ENCODE results near the gene RRP9.

RRP9 gene

DNA sequence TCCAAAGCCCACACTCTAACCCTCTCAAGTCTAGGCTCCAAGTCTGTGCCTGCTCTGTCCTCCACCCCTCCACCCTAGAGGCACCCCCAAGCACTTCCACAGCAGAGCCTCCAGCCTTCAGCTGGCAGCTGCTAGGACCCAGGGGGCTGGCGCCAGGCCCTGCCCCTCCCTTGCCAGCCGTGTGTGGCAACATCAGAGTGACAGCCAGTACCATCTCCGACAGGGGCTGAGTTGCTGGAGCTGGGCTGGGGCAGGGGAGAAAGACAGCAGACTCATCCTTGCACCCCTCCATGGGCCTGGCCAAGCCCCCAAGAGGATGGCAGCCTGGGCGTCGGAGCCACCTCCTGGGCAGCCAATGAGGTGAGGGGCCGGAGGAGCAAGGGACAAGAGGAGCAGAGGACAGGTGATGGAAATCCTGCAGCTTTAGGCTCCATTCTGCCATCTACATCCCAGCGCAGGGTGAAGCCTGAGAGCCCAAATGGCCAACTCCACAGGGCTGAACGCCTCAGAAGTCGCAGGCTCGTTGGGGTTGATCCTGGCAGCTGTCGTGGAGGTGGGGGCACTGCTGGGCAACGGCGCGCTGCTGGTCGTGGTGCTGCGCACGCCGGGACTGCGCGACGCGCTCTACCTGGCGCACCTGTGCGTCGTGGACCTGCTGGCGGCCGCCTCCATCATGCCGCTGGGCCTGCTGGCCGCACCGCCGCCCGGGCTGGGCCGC is 13.6 kb upstream of the RRP9 start, which contains the start of gene GPR62:
Gene GPR62 (plus strand): TSS at position 207 of the 718 bp plus-strand sequence. CDS start 272 bp downstream, at position 479.
- DNase-seq = no peak

- no peak for DNase-seq
Observed at GRCh38 chr3:51954713-51955112, 13.0 kb upstream of the RRP9 start.

- no peak for DNase-seq
Observed at GRCh38 chr3:51954105-51954504, 12.4 kb upstream of the RRP9 start.

DNA sequence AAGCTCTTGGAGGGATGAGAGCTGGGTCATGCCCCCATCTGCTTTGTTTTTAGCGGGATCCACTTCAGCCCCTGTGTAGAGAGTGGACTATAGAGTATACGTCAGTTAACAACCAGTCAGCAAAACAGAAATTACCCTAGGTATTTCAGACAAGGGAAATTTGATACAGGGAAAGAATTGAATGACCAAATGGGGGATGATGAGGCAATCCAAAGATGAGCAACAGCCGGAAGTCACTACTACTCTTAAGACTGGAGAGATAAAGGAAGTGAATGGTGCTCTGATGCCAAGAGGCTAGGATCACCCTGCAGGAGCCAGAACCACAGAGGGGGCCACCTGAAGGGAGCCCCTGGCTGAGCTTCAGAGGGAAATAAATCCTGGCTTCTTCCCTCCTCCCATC is 11.7 kb upstream of the RRP9 start:
- no peak for DNase-seq

- no peak for DNase-seq
Observed at GRCh38 chr3:51950899-51951298, 9.2 kb upstream of the RRP9 start.

DNA sequence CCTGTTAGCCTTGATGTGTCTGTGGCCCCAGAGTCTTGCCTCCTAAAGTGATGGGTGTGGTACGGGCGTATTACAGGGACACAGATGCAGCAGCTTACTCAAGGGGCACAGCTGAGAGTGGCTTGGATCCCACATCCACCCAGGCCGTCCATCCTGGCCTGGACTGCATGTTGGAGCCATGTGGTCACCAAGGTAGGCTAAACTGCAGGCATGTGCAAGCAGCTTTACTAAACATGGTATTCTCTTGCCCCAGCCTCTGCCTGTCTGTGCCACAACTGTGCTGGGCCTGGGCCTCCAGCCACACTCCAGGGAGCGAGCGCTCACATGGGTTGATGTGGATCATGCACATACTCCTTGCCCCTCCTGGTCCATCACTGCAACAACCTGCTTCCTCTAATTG is 7.4 kb upstream of the RRP9 start:
- no peak for DNase-seq

DNA sequence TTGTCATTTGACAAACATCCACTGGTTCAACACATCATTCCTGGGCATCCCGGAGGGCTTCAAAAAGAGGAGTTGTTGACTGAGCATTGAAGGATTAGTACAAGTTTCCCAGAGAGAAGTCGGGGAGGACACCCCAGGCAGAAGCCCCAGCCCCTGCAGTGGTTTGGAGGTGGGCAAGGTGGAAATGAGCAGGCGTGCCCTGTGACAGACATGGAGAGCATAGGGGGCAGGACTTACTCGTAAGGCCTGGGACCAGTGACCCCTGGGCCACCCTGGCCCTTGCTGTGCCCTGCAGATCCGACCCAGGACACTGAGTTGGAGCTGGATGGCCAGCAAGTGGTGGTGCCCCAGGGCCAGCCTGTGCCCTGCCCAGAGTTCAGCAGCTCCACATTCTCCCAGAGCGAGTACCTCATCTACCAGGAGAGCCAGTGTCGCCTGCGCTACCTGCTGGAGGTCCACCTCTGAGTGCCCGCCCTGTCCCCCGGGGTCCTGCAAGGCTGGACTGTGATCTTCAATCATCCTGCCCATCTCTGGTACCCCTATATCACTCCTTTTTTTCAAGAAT is 6.4 kb upstream of the RRP9 start:
- no peak for DNase-seq

DNA sequence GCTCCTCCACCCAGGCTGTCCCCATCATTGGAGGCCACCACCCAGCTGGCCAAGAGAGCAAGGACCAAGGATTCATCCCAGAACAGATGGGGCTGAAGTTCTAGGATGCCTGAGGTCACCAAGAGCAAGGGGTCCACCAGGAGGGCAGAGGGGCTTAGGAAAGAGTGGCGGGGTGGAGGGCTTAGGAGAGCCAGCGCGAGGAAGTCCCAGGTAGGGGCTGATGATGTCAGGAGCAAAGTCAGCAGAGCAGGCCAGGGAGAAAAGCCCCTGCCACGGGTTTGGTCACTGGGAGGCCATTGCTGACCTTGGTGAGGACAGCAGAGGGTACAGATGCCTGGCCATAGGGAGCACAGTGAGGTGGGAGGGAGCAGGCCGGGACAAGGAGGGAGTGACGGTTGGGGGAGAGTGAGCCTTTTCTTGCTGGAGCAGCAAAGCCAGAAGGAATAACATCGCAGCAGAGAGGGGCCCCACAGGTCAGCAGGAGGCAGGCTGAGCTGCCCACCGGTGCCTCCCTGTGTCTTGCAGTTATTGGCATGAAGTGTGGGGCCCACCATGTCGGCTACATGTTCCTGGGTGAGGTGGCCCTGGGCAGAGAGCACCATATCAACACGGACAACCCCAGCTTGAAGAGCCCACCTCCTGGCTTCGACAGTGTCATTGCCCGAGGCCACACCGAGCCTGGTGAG is 5.7 kb upstream of the RRP9 start:
- DNase-seq = no peak

GRCh38 chr3:51946796-51947195 is 5.1 kb upstream of the RRP9 start:
- no peak for DNase-seq

GRCh38 chr3:51945926-51946705 is 4.4 kb upstream of the RRP9 start:
- no peak for DNase-seq

GRCh38 chr3:51945031-51945840 is 3.5 kb upstream of the RRP9 start:
- DNase-seq = no peak

GRCh38 chr3:51944451-51945021 is 2.8 kb upstream of the RRP9 start:
- DNase-seq = no peak

DNA sequence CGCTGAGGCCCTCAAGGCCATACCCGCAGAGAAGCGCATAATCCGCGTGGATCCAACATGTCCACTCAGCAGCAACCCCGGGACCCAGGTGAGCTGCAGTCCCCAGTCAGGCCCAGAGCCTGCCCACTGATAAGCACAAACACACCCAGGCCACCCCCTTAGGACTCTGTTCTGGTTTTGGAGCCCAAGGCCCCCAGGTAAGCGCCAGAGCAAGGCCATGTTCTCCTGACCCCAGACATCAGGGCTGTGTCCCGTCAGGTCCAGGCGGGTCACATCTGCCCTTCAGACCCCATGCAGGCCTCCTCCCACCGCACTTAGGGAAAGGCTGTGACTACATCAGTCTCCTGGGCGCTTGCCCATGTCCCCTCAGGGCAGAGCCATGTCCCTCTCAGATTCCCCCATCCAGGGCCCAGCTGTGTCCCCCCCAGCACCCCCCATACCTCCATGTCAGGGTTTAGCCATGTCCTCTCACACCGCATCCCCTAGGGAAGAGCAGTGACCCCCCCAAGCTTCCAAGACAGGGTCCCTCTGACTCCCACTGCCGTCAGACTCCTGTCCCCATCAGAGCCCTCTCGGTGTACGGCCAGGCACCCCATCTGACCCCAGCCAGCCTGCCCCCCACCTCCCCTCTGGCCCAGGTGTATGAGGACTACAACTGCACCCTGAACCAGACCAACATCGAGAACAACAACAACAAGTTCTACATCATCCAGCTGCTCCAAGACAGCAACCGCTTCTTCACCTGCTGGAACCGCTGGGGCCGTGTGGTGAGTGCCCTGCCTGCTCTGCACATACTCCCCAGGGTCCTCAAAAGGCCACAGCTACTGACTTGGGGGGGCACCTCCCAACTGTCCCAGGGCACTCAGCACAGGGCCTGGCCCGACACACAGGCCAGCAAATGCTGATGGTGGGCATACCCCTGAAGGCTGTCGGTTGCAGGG is 2.0 kb upstream of the RRP9 start:
- DNase-seq = no peak

GRCh38 chr3:51942603-51943450 is 1.1 kb upstream of the RRP9 start:
- DNase-seq = peak; percentile 49

DNA sequence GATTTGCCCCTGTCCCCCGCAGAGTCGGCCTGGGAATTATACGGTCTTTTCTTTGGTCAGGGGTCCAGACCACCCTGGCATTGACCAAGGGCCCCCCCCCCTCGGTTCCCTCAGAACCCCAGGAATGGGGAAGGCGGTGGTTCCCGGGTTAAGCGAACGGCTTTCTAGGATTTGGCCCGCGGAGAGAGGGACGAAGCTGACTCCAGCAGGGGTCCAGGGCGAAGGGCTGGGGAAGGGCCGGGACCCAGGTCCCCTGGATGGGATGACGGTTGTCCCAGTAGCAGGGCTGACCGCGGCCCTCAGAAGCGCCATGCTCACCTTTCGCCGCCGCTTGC is 274 bp downstream of the RRP9 start:
- DNase-seq = no peak

DNA sequence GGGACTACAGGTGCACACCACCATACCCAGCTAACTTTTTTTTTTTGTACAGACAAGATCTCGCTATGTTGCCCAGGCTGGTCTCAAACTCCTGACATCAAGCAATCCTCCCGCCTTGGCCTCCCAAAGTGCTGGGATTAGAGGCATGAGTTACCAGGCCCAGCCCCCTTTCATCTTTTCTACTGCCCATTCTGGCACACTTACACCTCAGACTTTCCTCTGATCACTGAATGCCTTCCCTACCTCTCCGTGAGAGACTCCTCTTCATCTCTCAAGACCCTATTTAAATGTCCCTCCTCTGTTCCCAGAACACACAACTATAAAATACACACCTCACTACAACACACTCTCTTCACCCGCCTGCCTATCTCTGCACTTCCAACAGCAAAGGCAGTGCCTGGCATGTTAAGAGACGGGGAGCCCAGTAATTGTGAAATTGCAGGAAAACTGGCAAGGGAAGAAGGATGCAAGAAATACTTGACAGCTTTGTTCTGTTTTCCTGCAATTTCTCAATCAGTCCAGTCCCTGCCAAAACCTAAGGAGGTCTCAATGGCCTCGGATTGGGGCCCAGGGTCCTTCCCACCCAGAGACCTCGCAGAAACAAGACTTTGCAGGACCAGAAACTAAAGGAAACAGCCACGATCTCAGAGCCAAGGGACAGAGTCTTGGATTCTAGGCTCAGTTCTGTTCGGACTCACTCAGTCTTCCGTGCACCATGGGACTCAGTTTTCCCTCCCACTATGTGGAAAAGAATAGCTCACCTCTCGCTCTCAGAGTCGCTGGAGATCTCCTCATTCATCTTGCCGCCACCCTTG is 849 bp downstream of the RRP9 start:
- DNase-seq = no peak

- no peak for DNase-seq
Observed at GRCh38 chr3:51938780-51939425, 2.8 kb downstream of the RRP9 start.

DNA sequence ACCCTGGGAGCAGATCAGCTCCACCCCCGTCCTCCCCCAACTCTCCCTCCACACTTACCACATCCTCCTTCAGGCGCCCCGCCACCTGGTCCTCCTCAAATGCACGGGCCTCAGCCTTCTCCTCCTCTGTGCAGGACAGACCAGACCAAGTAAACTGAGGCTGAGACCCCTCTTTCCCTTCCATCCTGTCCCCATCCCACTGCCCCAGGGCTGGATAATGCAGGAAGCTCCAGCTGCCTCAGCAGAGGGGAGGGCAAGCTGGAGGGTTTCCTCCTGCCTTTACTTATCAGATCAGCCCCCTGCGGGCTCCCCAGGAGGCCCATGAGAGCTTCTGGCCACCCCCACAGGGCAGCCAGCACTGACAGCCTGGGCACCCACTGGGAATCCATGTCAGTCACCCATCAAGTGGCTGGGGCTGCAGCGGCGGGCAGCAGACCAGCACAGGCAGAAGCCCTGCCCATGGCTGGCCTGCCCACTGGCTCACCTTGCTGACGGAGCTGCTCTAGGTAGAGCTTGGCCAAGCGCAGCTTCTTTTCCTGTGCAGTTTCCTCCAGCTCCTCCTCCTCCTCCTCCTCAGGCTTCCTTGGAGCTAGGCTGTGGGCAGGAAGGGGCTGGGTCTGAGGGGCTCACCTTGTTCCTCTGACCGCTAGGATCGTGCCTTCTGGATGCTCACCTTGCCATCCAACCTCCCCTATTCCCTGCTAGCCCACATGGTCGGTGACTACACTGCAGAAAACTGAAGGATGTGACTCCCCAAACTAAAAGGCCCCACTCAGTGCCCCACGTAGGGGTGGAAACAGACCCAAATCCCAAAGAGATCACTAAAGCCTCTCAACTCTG is 3.9 kb downstream of the RRP9 start:
- DNase-seq = no peak
